OCI-LY3 (cell line): ENCODE measurements around the gene HSCB.

Experiments used
- H2AFZ ChIP-seq: fragments of 200-600, 300-600 bp; shearing (Covaris generic); 2 replicates; pipeline ENCODE4 v1.6.0; 2014; ENCODE audit warnings: antibody characterized with exemption, low read depth, low read length
- H3K27ac ChIP-seq: fragments of 200-600, 300-600 bp; sonication (generic); 2 replicates; pipeline ENCODE4 v1.5.1; 2014; ENCODE audit warnings: mild to moderate bottlenecking, low read length, moderate library complexity, mixed read lengths
- H3K27me3 ChIP-seq: fragments of 200-600, 300-600 bp; sonication (generic); 2 replicates; pipeline ENCODE4 v1.6.1; 2014; ENCODE audit warnings: low read depth, low read length, mixed read lengths
- H3K36me3 ChIP-seq: fragments of 200-600, 300-600 bp; sonication (generic); replicated peaks from 2 replicates; pipeline ENCODE3; 2014; ENCODE audit warnings: low read depth, low read length, mixed read lengths
- H3K4me1 ChIP-seq: fragments of 300-600, 200-600 bp; sonication (generic); 2 replicates; pipeline ENCODE4 v1.6.1; 2014; ENCODE audit warnings: low read length, mixed read lengths
- H3K4me2 ChIP-seq: fragments of 200-600, 300-600 bp; sonication (generic); 2 replicates; pipeline ENCODE4 v1.6.1; 2014; ENCODE audit warnings: low read length, mixed read lengths
- H3K4me3 ChIP-seq: fragments of 300-600, 200-600 bp; sonication (generic); 2 replicates; pipeline ENCODE4 v1.5.1; 2014; ENCODE audit warnings: antibody characterized with exemption, mild to moderate bottlenecking, low read length, moderate library complexity
- H3K79me2 ChIP-seq: fragments of 300-600, 200-600 bp; shearing (Covaris generic); 2 replicates; pipeline ENCODE4 v1.6.1; 2014; ENCODE audit warnings: mild to moderate bottlenecking, low read length, mixed read lengths
- H3K9ac ChIP-seq: fragments of 300-600, 200-600 bp; shearing (Covaris generic); 2 replicates; pipeline ENCODE4 v1.6.0; 2014; ENCODE audit warnings: mild to moderate bottlenecking, low read length, moderate library complexity
- H3K9me3 ChIP-seq: fragments of 200-600, 300-600 bp; shearing (Covaris generic); 2 replicates; pipeline ENCODE4 v1.6.1; 2014; ENCODE audit warnings: low read length, mixed read lengths; ENCODE audit not compliant: insufficient read depth
- H4K20me1 ChIP-seq: fragments of 200-600, 300-600 bp; sonication (generic); 2 replicates; pipeline ENCODE4 v1.6.1; 2016; ENCODE audit warnings: low read length, mixed read lengths; ENCODE audit not compliant: insufficient read depth
- EZH2phosphoT487 ChIP-seq: fragments of 200-600 bp; shearing (Covaris generic); IDR thresholded peaks from 2 replicates; pipeline ENCODE4 v1.6.1; 2018; ENCODE audit warnings: antibody characterized with exemption, mixed run types, low read depth
- TF ChIP-seq, protein P1 (sequence below): fragments of 200-600, 300-600 bp; sonication (generic); IDR thresholded peaks from 2 replicates; pipeline ENCODE4 v1.5.1; 2014; ENCODE audit warnings: antibody characterized with exemption, low read length, low read depth

The HSCB gene

DNA sequence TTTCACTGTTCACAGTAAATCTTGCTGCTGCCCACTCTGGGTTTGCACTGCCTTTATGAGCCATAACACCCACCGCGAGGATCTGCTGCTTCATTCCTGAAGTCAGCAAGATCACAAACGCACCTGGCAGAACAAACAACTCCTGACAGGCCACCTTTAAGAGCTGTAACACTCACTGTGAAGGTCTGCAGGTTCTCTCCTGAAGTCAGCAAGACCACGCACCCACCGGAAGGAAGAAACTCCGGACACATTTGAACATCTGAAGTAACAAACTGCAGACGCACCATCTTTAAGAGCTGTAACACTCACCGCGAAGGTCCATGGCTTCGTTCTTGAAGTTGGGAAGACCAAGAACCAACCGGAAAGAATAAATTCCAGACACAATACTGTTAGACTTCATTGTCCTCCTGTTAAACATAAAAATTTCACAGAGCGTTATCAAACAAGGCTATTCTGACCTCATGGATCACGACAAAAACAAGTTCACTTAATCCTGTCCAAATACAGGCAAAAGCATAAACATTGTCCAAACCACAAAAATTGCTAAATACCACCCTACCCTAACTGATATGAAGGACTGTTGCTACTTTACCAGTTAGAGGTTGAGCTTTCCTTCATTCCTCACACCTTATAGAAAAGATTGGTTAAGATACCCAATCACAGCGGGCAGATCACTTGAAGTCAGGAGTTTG, 27.7 kb downstream of the HSCB start:
- no peak overlapping the region for H3K27ac ChIP-seq
- no peaks in the 10 kb centered on the region for H3K9me3 ChIP-seq
- TF ChIP-seq EZH2phosphoT487: no peak
- TF ChIP-seq, protein P1, sequence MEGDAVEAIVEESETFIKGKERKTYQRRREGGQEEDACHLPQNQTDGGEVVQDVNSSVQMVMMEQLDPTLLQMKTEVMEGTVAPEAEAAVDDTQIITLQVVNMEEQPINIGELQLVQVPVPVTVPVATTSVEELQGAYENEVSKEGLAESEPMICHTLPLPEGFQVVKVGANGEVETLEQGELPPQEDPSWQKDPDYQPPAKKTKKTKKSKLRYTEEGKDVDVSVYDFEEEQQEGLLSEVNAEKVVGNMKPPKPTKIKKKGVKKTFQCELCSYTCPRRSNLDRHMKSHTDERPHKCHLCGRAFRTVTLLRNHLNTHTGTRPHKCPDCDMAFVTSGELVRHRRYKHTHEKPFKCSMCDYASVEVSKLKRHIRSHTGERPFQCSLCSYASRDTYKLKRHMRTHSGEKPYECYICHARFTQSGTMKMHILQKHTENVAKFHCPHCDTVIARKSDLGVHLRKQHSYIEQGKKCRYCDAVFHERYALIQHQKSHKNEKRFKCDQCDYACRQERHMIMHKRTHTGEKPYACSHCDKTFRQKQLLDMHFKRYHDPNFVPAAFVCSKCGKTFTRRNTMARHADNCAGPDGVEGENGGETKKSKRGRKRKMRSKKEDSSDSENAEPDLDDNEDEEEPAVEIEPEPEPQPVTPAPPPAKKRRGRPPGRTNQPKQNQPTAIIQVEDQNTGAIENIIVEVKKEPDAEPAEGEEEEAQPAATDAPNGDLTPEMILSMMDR: no peak
- no peak overlapping the region for H2AFZ ChIP-seq
- no peak overlapping the region for H3K4me3 ChIP-seq
- H3K9ac ChIP-seq: no peak overlapping the region
- peaks cover 20% of the 10 kb centered on the region for H3K79me2 ChIP-seq
- H3K4me2 ChIP-seq: no peak overlapping the region
- no peaks in the 10 kb centered on the region for H4K20me1 ChIP-seq
- H3K27me3 ChIP-seq: no peaks in the 10 kb centered on the region
- H3K4me1 ChIP-seq: peaks cover 9% of the 10 kb centered on the region
- peaks cover 3% of the 10 kb centered on the region for H3K36me3 ChIP-seq

DNA sequence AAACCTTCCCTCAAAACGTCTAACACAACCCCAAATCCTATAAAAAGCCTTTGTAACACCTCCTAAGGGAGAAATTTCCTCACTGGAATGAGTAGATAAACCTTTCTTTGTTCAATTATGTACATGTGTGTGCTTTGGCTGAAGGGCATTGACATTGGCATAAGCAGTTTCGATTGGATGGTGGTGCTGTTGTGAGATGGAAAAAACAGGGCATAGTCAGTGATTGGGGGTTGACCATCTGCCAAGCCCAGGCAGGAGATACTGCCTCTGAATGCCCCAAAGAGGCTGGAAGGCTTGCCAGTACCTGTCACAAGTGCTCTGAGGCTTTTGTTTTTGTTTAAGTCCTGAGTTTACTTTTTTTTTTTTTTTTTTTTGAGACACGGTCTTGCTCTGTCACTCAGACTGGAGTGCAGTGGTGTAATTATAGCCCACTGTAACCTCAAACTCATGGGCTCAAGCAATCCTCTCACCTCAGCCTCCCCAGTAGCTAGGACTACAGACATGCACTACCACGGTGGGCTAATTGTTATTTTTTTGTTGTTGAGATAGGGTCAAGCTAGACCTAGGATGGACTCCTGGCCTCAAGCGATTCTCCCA, 29.5 kb downstream of the HSCB start:
- Histone ChIP-seq H3K4me3 (no peak overlapping the region), H3K9me3 (no peaks in the 10 kb centered on the region), H3K4me1 (peaks cover 9% of the 10 kb centered on the region), H3K79me2 (peaks cover 37% of the 10 kb centered on the region), H3K36me3 (peaks cover 13% of the 10 kb centered on the region), H3K9ac (no peak overlapping the region), H4K20me1 (no peaks in the 10 kb centered on the region), H2AFZ (no peak overlapping the region), H3K4me2 (no peak overlapping the region), H3K27ac (no peak overlapping the region), H3K27me3 (no peaks in the 10 kb centered on the region)
- TF ChIP-seq, protein P1: no peak
- TF ChIP-seq EZH2phosphoT487: no peak

DNA sequence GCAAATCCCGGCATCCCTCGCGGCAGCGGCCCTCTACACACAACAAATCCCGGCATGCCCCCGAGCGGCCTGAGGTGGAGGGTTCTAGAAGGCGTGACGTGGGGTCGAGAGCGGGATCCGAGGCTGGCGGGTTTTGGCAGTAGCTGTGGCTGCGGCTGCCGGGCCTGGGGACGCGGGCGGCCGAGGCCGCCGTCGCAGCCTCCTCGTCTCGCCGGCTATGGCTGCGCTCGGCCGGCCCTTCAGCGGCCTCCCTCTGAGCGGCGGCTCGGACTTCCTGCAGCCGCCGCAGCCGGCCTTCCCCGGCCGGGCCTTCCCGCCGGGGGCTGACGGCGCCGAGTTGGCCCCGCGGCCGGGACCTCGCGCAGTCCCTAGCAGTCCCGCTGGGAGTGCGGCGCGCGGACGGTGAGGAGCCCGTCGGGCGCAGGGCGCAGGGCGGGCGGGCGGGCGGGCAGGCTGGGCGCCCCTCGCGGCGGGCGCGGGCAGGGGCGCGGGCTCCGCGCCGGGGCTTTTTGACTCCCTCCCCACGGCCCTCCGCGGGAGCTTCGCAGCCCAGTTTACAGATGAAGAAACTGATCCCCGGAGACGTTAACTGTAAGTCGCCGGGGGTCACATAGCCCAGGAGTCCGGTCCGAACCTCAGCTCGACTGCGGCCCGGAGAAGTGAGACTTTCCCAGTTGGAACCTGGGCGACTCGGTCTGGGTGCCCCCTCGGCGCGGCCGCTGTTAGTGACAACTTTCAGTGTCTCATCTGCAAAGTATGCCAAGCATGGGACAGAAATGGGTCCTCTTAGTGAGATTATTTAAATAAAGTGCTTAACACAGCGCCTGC, 31.0 kb downstream of the HSCB start, which contains the start of gene CCDC117:
CCDC117 (plus strand) TSS at position 63 of the 828 bp plus-strand sequence; CDS start at position 218, 155 bp downstream.
- Histone ChIP-seq H4K20me1 (no peaks in the 10 kb centered on the region), H3K9me3 (no peaks in the 10 kb centered on the region), H3K4me2 (peak within 1 kb of the TSS; percentile 75), H3K27ac (peak within 1 kb of the TSS; percentile 65), H3K4me1 (peaks cover 9% of the 10 kb centered on the region), H3K4me3 (peak within 1 kb of the TSS; percentile 80), H3K79me2 (peaks cover 53% of the 10 kb centered on the region), H3K36me3 (peaks cover 17% of the 10 kb centered on the region), H3K9ac (peak within 1 kb of the TSS; percentile 76), H3K27me3 (no peaks in the 10 kb centered on the region), H2AFZ (peak within 1 kb of the TSS; percentile 97)
- TF ChIP-seq EZH2phosphoT487: no peak
- TF ChIP-seq, protein P1: no peak; the same call in 1 of the 2 replicates

DNA sequence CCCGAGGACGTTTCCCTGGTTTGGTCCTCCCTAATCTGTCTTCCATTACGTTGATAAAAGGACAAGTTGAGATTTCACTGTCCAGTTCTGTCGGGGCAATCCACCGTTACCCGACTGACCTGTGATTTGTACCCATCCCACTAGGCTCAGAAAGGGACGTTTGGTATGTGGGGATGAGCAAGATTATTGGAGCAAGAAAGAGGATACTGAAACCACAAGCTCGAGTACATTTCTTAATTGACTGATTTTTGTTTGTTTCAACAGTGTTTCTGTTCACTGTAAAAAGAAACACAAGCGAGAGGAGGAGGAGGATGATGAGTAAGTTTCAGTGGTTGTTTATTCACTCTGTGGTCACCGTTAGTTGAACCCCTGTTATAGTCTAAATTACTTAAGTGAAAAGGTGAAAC, 31.6 kb downstream of the HSCB start:
- H3K36me3 ChIP-seq: peaks cover 20% of the 10 kb centered on the region
- peak overlapping the region; percentile 80 for H3K4me3 ChIP-seq
- no peaks in the 10 kb centered on the region for H3K9me3 ChIP-seq
- H3K9ac ChIP-seq: peak overlapping the region; percentile 76
- peak overlapping the region; percentile 65 for H3K27ac ChIP-seq
- H2AFZ ChIP-seq: 0 out of 2 replicates have a peak overlapping the region, but pooled peaks have one; percentile 42
- no peaks in the 10 kb centered on the region for H4K20me1 ChIP-seq
- H3K79me2 ChIP-seq: peaks cover 58% of the 10 kb centered on the region
- H3K4me1 ChIP-seq: peaks cover 9% of the 10 kb centered on the region
- H3K4me2 ChIP-seq: peak overlapping the region; percentile 75
- TF ChIP-seq, protein P1: no peak
- no peak for TF ChIP-seq EZH2phosphoT487
- H3K27me3 ChIP-seq: no peaks in the 10 kb centered on the region
